ENCODE results near the gene CMTM1. TPM values are rescaled to one million over a fixed set of nuclear protein-coding genes. Genes with fewer than 3 reads are reported as not detected.
A peak's percentile ranks its signal among the peaks of the same experiment; 100 is the strongest.

CMTM1 gene
- total RNA-seq, 1 experiment from 2014 or later, result 2.6 TPM

DNA sequence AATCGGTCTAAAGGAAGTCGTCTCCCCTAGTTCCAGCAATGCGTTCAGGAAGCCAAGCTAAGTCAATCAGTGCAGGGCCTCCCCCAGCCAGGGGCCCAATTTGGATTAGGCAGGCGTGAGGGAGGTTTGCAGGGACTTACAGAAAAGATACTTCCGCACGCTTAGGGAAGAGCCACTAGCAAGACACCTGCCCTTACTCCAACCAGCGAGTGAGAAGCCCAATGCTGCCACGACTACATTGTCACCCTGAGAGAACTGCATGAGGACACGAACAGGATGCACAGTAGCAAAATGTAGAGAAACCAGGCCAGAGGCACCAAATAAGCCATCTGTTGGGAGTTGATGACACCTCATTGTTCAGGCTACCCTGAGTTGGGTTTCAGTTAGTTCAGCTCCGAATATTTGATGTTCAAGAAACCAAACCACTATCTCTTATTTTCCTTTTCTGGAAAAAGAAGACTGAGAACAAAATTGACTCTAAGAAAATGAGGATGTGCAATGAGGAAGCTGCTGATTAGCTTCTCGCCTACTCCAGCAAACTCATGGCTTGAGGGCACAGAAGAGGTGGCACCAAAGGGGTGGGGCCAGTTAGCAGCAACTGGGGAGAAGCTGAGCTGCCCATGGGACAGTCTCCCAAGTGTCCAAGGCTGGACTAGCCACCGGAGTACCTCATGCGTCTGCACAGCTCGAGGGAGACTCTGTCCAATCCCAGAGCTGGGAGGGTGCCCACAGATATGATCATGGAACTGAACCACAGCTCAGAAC, 45.7 kb upstream of the CMTM1 start:
- Mint-ChIP-seq H3K4me3 (no peak overlapping the region), H3K4me1 (peaks cover 16 to 17% of the 10 kb centered on the region in 2 experiments), H3K27me3 (ENCODE audit: low read depth) (no peaks in the 10 kb centered on the region; the same call in none of the 2 replicates), H3K27ac (peak overlapping the region in 2 of 3 experiments; percentile 40 to 79; a peak in 3 of 7 replicates), H3K9me3 (no peaks in the 10 kb centered on the region), H3K36me3 (ENCODE audit: insufficient read depth in 1 of 3, low read depth in 3 of 3) (peaks cover 0 to under 1% (median 0%) of the 10 kb centered on the region in 3 experiments; a peak in 2 of 7 replicates)
- Histone ChIP-seq H3T11ph (ENCODE audit: low read length) (no peak overlapping the region), H2BK15ac (ENCODE audit: low read depth, low read length) (no peak overlapping the region), H2BK5ac (ENCODE audit: insufficient read length, low read length) (no peak overlapping the region), H4K20me1 (ENCODE audit: control insufficient read depth, insufficient read depth, insufficient read length) (no peaks in the 10 kb centered on the region), H3K14ac (ENCODE audit: insufficient read depth, low read length) (no peak overlapping the region), H2AFZ (ENCODE audit: low read length) (no peak overlapping the region), H3K23ac (ENCODE audit: insufficient read length, low read depth, low read length) (no peak overlapping the region), H3K79me2 (ENCODE audit: insufficient read depth, low read length) (no peaks in the 10 kb centered on the region), H3K9ac (ENCODE audit: extremely low read depth, insufficient read length, low read length) (no peak overlapping the region), H3K4me1 (ENCODE audit: insufficient read depth, low read length) (no peaks in the 10 kb centered on the region), H3K18ac (ENCODE audit: insufficient read length, low read depth, low read length) (no peak overlapping the region), H4K91ac (ENCODE audit: insufficient read length, low read depth, low read length) (no peak overlapping the region), H2BK12ac (ENCODE audit: insufficient read length, low read depth, low read length) (no peak overlapping the region), H3K23me2 (ENCODE audit: insufficient read length, low read depth, low read length, poor library complexity, severe bottlenecking) (no peaks in the 10 kb centered on the region), H4K8ac (replicated peaks; ENCODE audit: insufficient read length, low read depth, low read length) (no peak overlapping the region), H3K4ac (ENCODE audit: low read depth, low read length) (no peak overlapping the region), H3K56ac (ENCODE audit: insufficient read length, low read depth, low read length) (no peak overlapping the region), H4K5ac (ENCODE audit: insufficient read length, low read depth, low read length) (no peak overlapping the region), H3K9me3 (ENCODE audit: control insufficient read depth, low read depth, low read length) (no peaks in the 10 kb centered on the region), H3K79me1 (ENCODE audit: insufficient read depth, low read depth, low read length, poor library complexity, severe bottlenecking) (no peaks in the 10 kb centered on the region), H3K27me3 (ENCODE audit: insufficient read depth, low read length) (no peaks in the 10 kb centered on the region), H3K27ac (ENCODE audit: insufficient read length, low read depth, low read length) (no peak overlapping the region), H2AK5ac (ENCODE audit: insufficient read length, low read length) (no peak overlapping the region), H3K4me2 (ENCODE audit: insufficient read depth, insufficient read length, low read length) (no peak overlapping the region), H2BK120ac (ENCODE audit: low read depth, low read length, poor library complexity, severe bottlenecking) (no peak overlapping the region), H2BK20ac (ENCODE audit: low read depth, low read length, poor library complexity, severe bottlenecking) (no peak overlapping the region)
- TF ChIP-seq, protein P1, sequence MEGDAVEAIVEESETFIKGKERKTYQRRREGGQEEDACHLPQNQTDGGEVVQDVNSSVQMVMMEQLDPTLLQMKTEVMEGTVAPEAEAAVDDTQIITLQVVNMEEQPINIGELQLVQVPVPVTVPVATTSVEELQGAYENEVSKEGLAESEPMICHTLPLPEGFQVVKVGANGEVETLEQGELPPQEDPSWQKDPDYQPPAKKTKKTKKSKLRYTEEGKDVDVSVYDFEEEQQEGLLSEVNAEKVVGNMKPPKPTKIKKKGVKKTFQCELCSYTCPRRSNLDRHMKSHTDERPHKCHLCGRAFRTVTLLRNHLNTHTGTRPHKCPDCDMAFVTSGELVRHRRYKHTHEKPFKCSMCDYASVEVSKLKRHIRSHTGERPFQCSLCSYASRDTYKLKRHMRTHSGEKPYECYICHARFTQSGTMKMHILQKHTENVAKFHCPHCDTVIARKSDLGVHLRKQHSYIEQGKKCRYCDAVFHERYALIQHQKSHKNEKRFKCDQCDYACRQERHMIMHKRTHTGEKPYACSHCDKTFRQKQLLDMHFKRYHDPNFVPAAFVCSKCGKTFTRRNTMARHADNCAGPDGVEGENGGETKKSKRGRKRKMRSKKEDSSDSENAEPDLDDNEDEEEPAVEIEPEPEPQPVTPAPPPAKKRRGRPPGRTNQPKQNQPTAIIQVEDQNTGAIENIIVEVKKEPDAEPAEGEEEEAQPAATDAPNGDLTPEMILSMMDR (conservative IDR thresholded peaks at IDR 0.05), result no peak
- WGBS (ENCODE audit: extremely low coverage, insufficient read length, low lambda C conversion rate), result no CpG with 5 or more reads among the region's 14 CpGs
- no peak for DNase-seq

Data from H9 (cell line).